ENCODE results near the gene GATAD2A. TPM values are rescaled to one million over a fixed set of nuclear protein-coding genes. Genes with fewer than 3 reads are reported as not detected.

GATAD2A gene
- total RNA-seq, 1 experiment from 2014 or later, result 39.0 TPM

GRCh38 chr19:19416280-19416679 is 10.8 kb downstream of the GATAD2A start:
- DNase-seq (ENCODE audit: low read depth, low spot score), result no peak

GRCh38 chr19:19417046-19417445 is 11.6 kb downstream of the GATAD2A start:
- no peak for DNase-seq (ENCODE audit: low read depth, low spot score)
- in situ Hi-C loops (cut with HindIII; ENCODE audit: low pct_unique_long_range_greater_than_20kb, low sequenced_read_pairs), result no loop called here

More at GRCh38 chr19:19416280-19416679, 10.8 kb downstream of the GATAD2A start:
- in situ Hi-C loops (cut with HindIII; ENCODE audit: low pct_unique_long_range_greater_than_20kb, low sequenced_read_pairs), result no loop called here

- in situ Hi-C loops (cut with HindIII; ENCODE audit: low pct_unique_long_range_greater_than_20kb, low sequenced_read_pairs), result no loop called here
- DNase-seq (ENCODE audit: low read depth, low spot score), result no peak
Observed at GRCh38 chr19:19417628-19418245, 12.3 kb downstream of the GATAD2A start.

- in situ Hi-C loops (cut with HindIII; ENCODE audit: low pct_unique_long_range_greater_than_20kb, low sequenced_read_pairs), result no loop called here
- DNase-seq (ENCODE audit: low read depth, low spot score), result no peak
Observed at GRCh38 chr19:19418555-19419260, 13.2 kb downstream of the GATAD2A start.

GRCh38 chr19:19420570-19421298 is 15.3 kb downstream of the GATAD2A start:
- in situ Hi-C loops (cut with HindIII; ENCODE audit: low pct_unique_long_range_greater_than_20kb, low sequenced_read_pairs), result no loop called here
- no peak for DNase-seq (ENCODE audit: low read depth, low spot score)

GRCh38 chr19:19421299-19421696 is 15.8 kb downstream of the GATAD2A start:
- DNase-seq (ENCODE audit: low read depth, low spot score), result no peak
- in situ Hi-C loops (cut with HindIII; ENCODE audit: low pct_unique_long_range_greater_than_20kb, low sequenced_read_pairs), result no loop called here

GRCh38 chr19:19422156-19422555 is 16.7 kb downstream of the GATAD2A start:
- in situ Hi-C loops (cut with HindIII; ENCODE audit: low pct_unique_long_range_greater_than_20kb, low sequenced_read_pairs), result no loop called here

GRCh38 chr19:19423322-19423721 is 17.8 kb downstream of the GATAD2A start:
- no peak for DNase-seq (ENCODE audit: low read depth, low spot score)
- in situ Hi-C loops (cut with HindIII; ENCODE audit: low pct_unique_long_range_greater_than_20kb, low sequenced_read_pairs), result no loop called here

More at GRCh38 chr19:19422156-19422555, 16.7 kb downstream of the GATAD2A start:
- no peak for DNase-seq (ENCODE audit: low read depth, low spot score)

- no peak for DNase-seq (ENCODE audit: low read depth, low spot score)
- in situ Hi-C loops (cut with HindIII; ENCODE audit: low pct_unique_long_range_greater_than_20kb, low sequenced_read_pairs), result no loop called here
Observed at GRCh38 chr19:19425170-19425875, 19.8 kb downstream of the GATAD2A start.

GRCh38 chr19:19426216-19426615 is 20.7 kb downstream of the GATAD2A start:
- in situ Hi-C loops (cut with HindIII; ENCODE audit: low pct_unique_long_range_greater_than_20kb, low sequenced_read_pairs), result no loop called here
- DNase-seq (ENCODE audit: low read depth, low spot score), result no peak

GRCh38 chr19:19426799-19427198 is 21.3 kb downstream of the GATAD2A start:
- in situ Hi-C loops (cut with HindIII; ENCODE audit: low pct_unique_long_range_greater_than_20kb, low sequenced_read_pairs), result no loop called here
- DNase-seq (ENCODE audit: low read depth, low spot score), result no peak

GRCh38 chr19:19427302-19427701 is 21.8 kb downstream of the GATAD2A start:
- DNase-seq (ENCODE audit: low read depth, low spot score), result no peak
- in situ Hi-C loops (cut with HindIII; ENCODE audit: low pct_unique_long_range_greater_than_20kb, low sequenced_read_pairs), result no loop called here

GRCh38 chr19:19427944-19428343 is 22.5 kb downstream of the GATAD2A start:
- no peak for DNase-seq (ENCODE audit: low read depth, low spot score)
- in situ Hi-C loops (cut with HindIII; ENCODE audit: low pct_unique_long_range_greater_than_20kb, low sequenced_read_pairs), result no loop called here

GRCh38 chr19:19428746-19429145 is 23.3 kb downstream of the GATAD2A start:
- no peak for DNase-seq (ENCODE audit: low read depth, low spot score)
- in situ Hi-C loops (cut with HindIII; ENCODE audit: low pct_unique_long_range_greater_than_20kb, low sequenced_read_pairs), result no loop called here

GRCh38 chr19:19429361-19429760 is 23.9 kb downstream of the GATAD2A start:
- in situ Hi-C loops (cut with HindIII; ENCODE audit: low pct_unique_long_range_greater_than_20kb, low sequenced_read_pairs), result no loop called here
- no peak for DNase-seq (ENCODE audit: low read depth, low spot score)

- DNase-seq (ENCODE audit: low read depth, low spot score), result no peak
- in situ Hi-C loops (cut with HindIII; ENCODE audit: low pct_unique_long_range_greater_than_20kb, low sequenced_read_pairs), result no loop called here
Observed at GRCh38 chr19:19432732-19433131, 27.3 kb downstream of the GATAD2A start.

GRCh38 chr19:19433666-19434213 is 28.3 kb downstream of the GATAD2A start:
- DNase-seq (ENCODE audit: low read depth, low spot score), result no peak
- in situ Hi-C loops (cut with HindIII; ENCODE audit: low pct_unique_long_range_greater_than_20kb, low sequenced_read_pairs), result no loop called here
